ENCODE measurements around the gene NAP1L4.

Gene NAP1L4

DNA sequence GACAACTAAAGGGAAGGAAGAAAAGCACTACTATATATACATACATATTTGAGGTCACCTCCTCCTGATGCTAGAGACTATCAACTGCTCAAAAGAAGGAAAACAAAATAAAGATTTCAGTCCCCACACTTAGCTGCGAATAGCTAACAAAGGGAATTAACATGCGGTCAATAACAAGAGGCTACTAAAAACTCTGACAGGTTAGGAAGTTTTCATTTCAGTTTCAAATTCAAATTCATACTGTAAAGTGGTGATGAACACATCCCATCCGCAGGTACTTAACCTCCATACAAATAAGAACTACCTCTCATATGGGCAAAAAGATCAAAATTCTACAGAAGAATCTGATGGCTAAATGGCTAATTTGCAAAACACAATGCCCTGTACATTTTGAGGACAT is 2.6 kb downstream of the NAP1L4 start:
- H3K27me3 ChIP-seq (replicated peaks) = no peaks in the 10 kb centered on the region
- H3K4me3 ChIP-seq (ENCODE audit: low read depth, low read length) = peak overlapping the region; percentile 89
- in situ Hi-C loops (cut with HindIII; ENCODE audit: low pct_ligation_motif_present, low sequenced_read_pairs) = no loop called here
- TF ChIP-seq, protein P1, sequence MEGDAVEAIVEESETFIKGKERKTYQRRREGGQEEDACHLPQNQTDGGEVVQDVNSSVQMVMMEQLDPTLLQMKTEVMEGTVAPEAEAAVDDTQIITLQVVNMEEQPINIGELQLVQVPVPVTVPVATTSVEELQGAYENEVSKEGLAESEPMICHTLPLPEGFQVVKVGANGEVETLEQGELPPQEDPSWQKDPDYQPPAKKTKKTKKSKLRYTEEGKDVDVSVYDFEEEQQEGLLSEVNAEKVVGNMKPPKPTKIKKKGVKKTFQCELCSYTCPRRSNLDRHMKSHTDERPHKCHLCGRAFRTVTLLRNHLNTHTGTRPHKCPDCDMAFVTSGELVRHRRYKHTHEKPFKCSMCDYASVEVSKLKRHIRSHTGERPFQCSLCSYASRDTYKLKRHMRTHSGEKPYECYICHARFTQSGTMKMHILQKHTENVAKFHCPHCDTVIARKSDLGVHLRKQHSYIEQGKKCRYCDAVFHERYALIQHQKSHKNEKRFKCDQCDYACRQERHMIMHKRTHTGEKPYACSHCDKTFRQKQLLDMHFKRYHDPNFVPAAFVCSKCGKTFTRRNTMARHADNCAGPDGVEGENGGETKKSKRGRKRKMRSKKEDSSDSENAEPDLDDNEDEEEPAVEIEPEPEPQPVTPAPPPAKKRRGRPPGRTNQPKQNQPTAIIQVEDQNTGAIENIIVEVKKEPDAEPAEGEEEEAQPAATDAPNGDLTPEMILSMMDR (IDR thresholded peaks at IDR 0.05; ENCODE audit: low read depth, low read length, missing control alignments) = no peak
- no peak overlapping the region for H3K27ac ChIP-seq
- H3K36me3 ChIP-seq (replicated peaks) = no peaks in the 10 kb centered on the region
- DNase-seq = no peak

- no peaks in the 10 kb centered on the region for H3K36me3 ChIP-seq (replicated peaks)
- in situ Hi-C loops (cut with HindIII; ENCODE audit: low pct_ligation_motif_present, low sequenced_read_pairs) = no loop called here
- TF ChIP-seq, protein P1 (IDR thresholded peaks at IDR 0.05; ENCODE audit: low read depth, low read length, missing control alignments) = no peak
- H3K27ac ChIP-seq = peak overlapping the region; percentile 38
- no peaks in the 10 kb centered on the region for H3K27me3 ChIP-seq (replicated peaks)
- no peak for DNase-seq
- peak overlapping the region; percentile 89 for H3K4me3 ChIP-seq (ENCODE audit: low read depth, low read length)
Measured at GRCh38 chr11:2989006-2989405, 3.1 kb downstream of the NAP1L4 start.

DNA sequence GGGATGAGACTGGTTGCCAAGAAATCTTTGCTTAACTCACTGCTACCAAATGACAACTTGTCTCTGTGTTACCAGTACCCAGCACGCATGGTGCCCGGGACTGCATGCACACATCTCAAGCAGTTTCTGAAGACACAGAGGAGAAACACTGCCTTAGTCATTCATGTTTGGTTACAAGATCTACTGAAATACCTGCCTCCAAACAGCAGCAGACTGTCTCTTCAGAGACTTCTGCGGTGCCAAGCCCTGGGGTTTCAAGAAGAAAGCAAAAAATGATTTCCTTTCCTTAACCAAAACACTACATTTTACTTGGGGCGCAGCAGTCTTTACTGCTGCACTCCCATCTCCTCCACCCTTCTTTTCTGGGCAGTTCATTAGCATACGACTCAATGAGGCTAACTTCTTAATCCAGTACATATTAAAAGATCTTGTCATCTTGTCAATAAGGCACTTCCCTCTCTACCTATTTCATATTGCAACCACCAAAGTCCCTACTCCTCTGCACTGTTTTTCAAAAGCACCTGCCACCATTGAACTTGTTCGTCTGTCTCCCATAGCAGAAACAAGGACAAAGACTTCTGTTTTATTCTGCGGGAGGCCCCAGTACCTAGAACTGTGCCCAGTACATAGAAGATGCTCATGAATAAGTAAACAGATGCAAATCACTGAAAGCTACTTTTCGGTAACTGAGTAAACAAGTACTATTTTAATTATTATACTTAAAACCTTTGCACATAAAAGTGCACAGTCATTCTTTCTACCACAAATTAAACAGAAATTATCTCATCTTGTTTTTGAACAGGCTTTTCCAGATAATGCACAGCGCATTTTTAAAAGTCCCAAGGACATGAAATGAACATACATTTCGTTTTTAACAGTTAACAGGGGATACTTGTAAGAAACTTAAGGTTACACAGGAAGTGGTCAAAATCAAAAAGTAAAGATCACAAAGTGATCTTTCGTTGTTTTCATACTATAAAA is 4.0 kb downstream of the NAP1L4 start:
- no peak overlapping the region for H3K4me3 ChIP-seq (ENCODE audit: low read depth, low read length)
- H3K36me3 ChIP-seq (replicated peaks) = no peaks in the 10 kb centered on the region
- TF ChIP-seq, protein P1 (IDR thresholded peaks at IDR 0.05; ENCODE audit: low read depth, low read length, missing control alignments) = no peak
- in situ Hi-C loops (cut with HindIII; ENCODE audit: low pct_ligation_motif_present, low sequenced_read_pairs) = no loop called here
- no peak for DNase-seq
- H3K27me3 ChIP-seq (replicated peaks) = no peaks in the 10 kb centered on the region
- H3K27ac ChIP-seq = peak overlapping the region; percentile 38

- Histone ChIP-seq H3K4me3 (ENCODE audit: low read depth, low read length) (no peak overlapping the region), H3K36me3 (replicated peaks) (peaks cover 3% of the 10 kb centered on the region), H3K27me3 (replicated peaks) (no peaks in the 10 kb centered on the region), H3K27ac (no peak overlapping the region)
- TF ChIP-seq, protein P1 (IDR thresholded peaks at IDR 0.05; ENCODE audit: low read depth, low read length, missing control alignments) = no peak
- in situ Hi-C loops (cut with HindIII; ENCODE audit: low pct_ligation_motif_present, low sequenced_read_pairs) = no loop called here
- no peak for DNase-seq
Measured at GRCh38 chr11:2983908-2984307, 8.2 kb downstream of the NAP1L4 start.

- H3K36me3 ChIP-seq (replicated peaks) = peaks cover 9% of the 10 kb centered on the region
- no peak overlapping the region for H3K4me3 ChIP-seq (ENCODE audit: low read depth, low read length)
- TF ChIP-seq, protein P1 (IDR thresholded peaks at IDR 0.05; ENCODE audit: low read depth, low read length, missing control alignments) = no peak
- H3K27ac ChIP-seq = no peak overlapping the region
- in situ Hi-C loops (cut with HindIII; ENCODE audit: low pct_ligation_motif_present, low sequenced_read_pairs) = no loop called here
- no peaks in the 10 kb centered on the region for H3K27me3 ChIP-seq (replicated peaks)
- DNase-seq = no peak
Measured at GRCh38 chr11:2982214-2982613, 9.9 kb downstream of the NAP1L4 start.
